ENCODE measurements around the gene ACACA. TPM values are rescaled to one million over a fixed set of nuclear protein-coding genes. Genes with fewer than 3 reads are reported as not detected.

Gene ACACA
- total and polyA plus RNA-seq, 9 of the 15 experiments (the other 6 are each of a cell fraction or from before 2014, with no cell fraction given): 35.9 to 135 (median 88.4) TPM

DNA sequence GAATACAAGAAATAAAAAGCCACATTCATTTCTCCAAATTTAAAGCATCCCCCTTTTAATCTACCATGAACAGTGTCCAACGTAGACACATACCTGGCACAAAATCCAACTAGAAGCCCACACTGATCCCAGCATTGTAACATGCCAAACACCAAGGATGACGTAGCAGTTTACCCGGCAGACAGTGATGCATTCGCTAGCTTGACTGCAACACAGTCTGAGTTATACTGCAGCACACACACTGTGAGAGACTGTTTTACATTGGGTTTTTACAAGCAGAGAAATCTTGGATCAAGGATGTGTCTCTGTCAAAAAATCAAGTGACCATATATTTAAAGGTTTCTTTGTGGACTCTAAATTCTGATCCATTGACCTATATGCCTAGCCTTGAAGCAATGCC, 105.3 kb downstream of the ACACA start (continued):
- TF ChIP-seq, protein P1, sequence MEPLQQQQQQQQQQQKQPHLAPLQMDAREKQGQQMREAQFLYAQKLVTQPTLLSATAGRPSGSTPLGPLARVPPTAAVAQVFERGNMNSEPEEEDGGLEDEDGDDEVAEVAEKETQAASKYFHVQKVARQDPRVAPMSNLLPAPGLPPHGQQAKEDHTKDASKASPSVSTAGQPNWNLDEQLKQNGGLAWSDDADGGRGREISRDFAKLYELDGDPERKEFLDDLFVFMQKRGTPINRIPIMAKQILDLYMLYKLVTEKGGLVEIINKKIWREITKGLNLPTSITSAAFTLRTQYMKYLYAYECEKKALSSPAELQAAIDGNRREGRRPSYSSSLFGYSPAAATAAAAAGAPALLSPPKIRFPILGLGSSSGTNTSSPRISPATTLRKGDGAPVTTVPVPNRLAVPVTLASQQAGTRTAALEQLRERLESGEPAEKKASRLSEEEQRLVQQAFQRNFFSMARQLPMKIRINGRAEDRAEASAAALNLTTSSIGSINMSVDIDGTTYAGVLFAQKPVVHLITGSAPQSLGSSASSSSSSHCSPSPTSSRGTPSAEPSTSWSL (CRISPR knock-in tag; IDR thresholded peaks at IDR 0.05; ENCODE audit: borderline replicate concordance): no peak
- TF ChIP-seq, protein P2, sequence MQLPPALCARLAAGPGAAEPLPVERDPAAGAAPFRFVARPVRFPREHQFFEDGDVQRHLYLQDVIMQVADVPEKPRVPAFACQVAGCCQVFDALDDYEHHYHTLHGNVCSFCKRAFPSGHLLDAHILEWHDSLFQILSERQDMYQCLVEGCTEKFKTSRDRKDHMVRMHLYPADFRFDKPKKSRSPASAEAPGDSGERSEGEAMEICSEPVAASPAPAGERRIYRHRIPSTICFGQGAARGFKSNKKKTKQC (CRISPR knock-in tag; IDR thresholded peaks at IDR 0.05): no peak
- TF ChIP-seq ARID1B (IDR thresholded peaks at IDR 0.05) (0 out of 2 replicates have a peak, but pooled peaks have one; percentile 39), HOXB6 (CRISPR knock-in tag; IDR thresholded peaks at IDR 0.05; ENCODE audit: borderline replicate concordance) (no peak), TFAM (CRISPR knock-in tag; conservative IDR thresholded peaks at IDR 0.05) (no peak), ZNF316 (IDR thresholded peaks at IDR 0.05) (peak; percentile 78), PCBP2 (IDR thresholded peaks at IDR 0.05; ENCODE audit: low read depth, low read length, poor library complexity, severe bottlenecking) (no peak)
- TF ChIP-seq, protein P3, sequence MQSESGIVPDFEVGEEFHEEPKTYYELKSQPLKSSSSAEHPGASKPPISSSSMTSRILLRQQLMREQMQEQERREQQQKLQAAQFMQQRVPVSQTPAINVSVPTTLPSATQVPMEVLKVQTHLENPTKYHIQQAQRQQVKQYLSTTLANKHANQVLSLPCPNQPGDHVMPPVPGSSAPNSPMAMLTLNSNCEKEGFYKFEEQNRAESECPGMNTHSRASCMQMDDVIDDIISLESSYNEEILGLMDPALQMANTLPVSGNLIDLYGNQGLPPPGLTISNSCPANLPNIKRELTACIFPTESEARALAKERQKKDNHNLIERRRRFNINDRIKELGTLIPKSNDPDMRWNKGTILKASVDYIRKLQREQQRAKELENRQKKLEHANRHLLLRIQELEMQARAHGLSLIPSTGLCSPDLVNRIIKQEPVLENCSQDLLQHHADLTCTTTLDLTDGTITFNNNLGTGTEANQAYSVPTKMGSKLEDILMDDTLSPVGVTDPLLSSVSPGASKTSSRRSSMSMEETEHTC (IDR thresholded peaks at IDR 0.05): no peak
- TF ChIP-seq, protein P4, sequence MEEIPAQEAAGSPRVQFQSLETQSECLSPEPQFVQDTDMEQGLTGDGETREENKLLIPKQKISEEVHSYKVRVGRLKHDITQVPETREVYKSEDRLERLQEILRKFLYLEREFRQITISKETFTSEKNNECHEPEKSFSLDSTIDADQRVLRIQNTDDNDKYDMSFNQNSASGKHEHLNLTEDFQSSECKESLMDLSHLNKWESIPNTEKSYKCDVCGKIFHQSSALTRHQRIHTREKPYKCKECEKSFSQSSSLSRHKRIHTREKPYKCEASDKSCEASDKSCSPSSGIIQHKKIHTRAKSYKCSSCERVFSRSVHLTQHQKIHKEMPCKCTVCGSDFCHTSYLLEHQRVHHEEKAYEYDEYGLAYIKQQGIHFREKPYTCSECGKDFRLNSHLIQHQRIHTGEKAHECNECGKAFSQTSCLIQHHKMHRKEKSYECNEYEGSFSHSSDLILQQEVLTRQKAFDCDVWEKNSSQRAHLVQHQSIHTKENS (CRISPR knock-in tag; IDR thresholded peaks at IDR 0.05): no peak
- TF ChIP-seq, protein P5, sequence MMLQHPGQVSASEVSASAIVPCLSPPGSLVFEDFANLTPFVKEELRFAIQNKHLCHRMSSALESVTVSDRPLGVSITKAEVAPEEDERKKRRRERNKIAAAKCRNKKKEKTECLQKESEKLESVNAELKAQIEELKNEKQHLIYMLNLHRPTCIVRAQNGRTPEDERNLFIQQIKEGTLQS (IDR thresholded peaks at IDR 0.05): 0 out of 2 replicates have a peak, but pooled peaks have one; percentile 22
- TF ChIP-seq, protein P5 (CRISPR knock-in tag; conservative IDR thresholded peaks at IDR 0.05): no peak
- TF ChIP-seq, protein P6, sequence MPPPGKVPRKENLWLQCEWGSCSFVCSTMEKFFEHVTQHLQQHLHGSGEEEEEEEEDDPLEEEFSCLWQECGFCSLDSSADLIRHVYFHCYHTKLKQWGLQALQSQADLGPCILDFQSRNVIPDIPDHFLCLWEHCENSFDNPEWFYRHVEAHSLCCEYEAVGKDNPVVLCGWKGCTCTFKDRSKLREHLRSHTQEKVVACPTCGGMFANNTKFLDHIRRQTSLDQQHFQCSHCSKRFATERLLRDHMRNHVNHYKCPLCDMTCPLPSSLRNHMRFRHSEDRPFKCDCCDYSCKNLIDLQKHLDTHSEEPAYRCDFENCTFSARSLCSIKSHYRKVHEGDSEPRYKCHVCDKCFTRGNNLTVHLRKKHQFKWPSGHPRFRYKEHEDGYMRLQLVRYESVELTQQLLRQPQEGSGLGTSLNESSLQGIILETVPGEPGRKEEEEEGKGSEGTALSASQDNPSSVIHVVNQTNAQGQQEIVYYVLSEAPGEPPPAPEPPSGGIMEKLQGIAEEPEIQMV (tag; conservative IDR thresholded peaks at IDR 0.05; ENCODE audit: low read depth): no peak
- TF ChIP-seq, protein P7, sequence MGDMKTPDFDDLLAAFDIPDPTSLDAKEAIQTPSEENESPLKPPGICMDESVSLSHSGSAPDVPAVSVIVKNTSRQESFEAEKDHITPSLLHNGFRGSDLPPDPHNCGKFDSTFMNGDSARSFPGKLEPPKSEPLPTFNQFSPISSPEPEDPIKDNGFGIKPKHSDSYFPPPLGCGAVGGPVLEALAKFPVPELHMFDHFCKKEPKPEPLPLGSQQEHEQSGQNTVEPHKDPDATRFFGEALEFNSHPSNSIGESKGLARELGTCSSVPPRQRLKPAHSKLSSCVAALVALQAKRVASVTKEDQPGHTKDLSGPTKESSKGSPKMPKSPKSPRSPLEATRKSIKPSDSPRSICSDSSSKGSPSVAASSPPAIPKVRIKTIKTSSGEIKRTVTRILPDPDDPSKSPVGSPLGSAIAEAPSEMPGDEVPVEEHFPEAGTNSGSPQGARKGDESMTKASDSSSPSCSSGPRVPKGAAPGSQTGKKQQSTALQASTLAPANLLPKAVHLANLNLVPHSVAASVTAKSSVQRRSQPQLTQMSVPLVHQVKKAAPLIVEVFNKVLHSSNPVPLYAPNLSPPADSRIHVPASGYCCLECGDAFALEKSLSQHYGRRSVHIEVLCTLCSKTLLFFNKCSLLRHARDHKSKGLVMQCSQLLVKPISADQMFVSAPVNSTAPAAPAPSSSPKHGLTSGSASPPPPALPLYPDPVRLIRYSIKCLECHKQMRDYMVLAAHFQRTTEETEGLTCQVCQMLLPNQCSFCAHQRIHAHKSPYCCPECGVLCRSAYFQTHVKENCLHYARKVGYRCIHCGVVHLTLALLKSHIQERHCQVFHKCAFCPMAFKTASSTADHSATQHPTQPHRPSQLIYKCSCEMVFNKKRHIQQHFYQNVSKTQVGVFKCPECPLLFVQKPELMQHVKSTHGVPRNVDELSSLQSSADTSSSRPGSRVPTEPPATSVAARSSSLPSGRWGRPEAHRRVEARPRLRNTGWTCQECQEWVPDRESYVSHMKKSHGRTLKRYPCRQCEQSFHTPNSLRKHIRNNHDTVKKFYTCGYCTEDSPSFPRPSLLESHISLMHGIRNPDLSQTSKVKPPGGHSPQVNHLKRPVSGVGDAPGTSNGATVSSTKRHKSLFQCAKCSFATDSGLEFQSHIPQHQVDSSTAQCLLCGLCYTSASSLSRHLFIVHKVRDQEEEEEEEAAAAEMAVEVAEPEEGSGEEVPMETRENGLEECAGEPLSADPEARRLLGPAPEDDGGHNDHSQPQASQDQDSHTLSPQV (IDR thresholded peaks at IDR 0.05): peak; percentile 75

All from K562 (cell line).